HEK293 (cell line): ENCODE results near the gene PTMA.

Source experiments
- IKZF3 ChIP-seq: fragments of 450-650 bp; IDR thresholded peaks from 2 replicates; pipeline ENCODE4 v1.5.0; 2018; ENCODE audit warnings: missing biosample characterization, mild to moderate bottlenecking, missing genetic modification characterization, moderate library complexity
- KLF10 ChIP-seq: fragments of 450-650 bp; IDR thresholded peaks from 2 replicates; pipeline ENCODE4 v1.5.1; 2018; ENCODE audit warnings: missing biosample characterization, mild to moderate bottlenecking, missing genetic modification characterization
- KLF8 ChIP-seq: fragments of 450-650 bp; formaldehyde crosslinking; IDR thresholded peaks from 2 replicates; pipeline ENCODE4 v1.5.1; 2016; ENCODE audit warnings: missing biosample characterization, missing genetic modification characterization
- KLF9 ChIP-seq: fragments of 450-650 bp; formaldehyde crosslinking; IDR thresholded peaks from 2 replicates; pipeline ENCODE4 v1.5.1; 2016; ENCODE audit warnings: missing biosample characterization, missing genetic modification characterization, low read depth
- MYNN ChIP-seq: fragments of 450-650 bp; formaldehyde crosslinking; IDR thresholded peaks from 2 replicates; pipeline ENCODE4 v1.5.1; 2016; ENCODE audit warnings: missing biosample characterization, missing genetic modification characterization, borderline replicate concordance
- OSR2 ChIP-seq: fragments of 450-650 bp; formaldehyde crosslinking; IDR thresholded peaks from 2 replicates; pipeline ENCODE4 v1.5.1; 2016; ENCODE audit warnings: missing biosample characterization, missing genetic modification characterization
- SP2 ChIP-seq: fragments of 450-650 bp; formaldehyde crosslinking; IDR thresholded peaks from 2 replicates; pipeline ENCODE4 v1.5.1; 2016; ENCODE audit warnings: missing biosample characterization, missing genetic modification characterization
- SP7 ChIP-seq: fragments of 450-650 bp; formaldehyde crosslinking; IDR thresholded peaks from 2 replicates; pipeline ENCODE4 v1.5.1; 2016; ENCODE audit warnings: missing biosample characterization, missing genetic modification characterization
- YY2 ChIP-seq: fragments of 450-650 bp; formaldehyde crosslinking; IDR thresholded peaks from 2 replicates; pipeline ENCODE4 v1.5.1; 2016; ENCODE audit warnings: missing biosample characterization, missing genetic modification characterization
- ZBTB1 ChIP-seq: fragments of 450-650 bp; formaldehyde crosslinking; IDR thresholded peaks from 2 replicates; pipeline ENCODE4 v1.5.1; 2016; ENCODE audit warnings: missing biosample characterization, missing genetic modification characterization
- ZBTB11 ChIP-seq: fragments of 450-650 bp; formaldehyde crosslinking; conservative IDR thresholded peaks from 2 replicates; pipeline ENCODE4 v1.5.1; 2016; ENCODE audit warnings: low read depth, missing biosample characterization, missing genetic modification characterization
- ZBTB6 ChIP-seq: fragments of 450-650 bp; formaldehyde crosslinking; IDR thresholded peaks from 2 replicates; pipeline ENCODE4 v1.5.1; 2017; ENCODE audit warnings: missing biosample characterization, missing genetic modification characterization
- ZEB2 ChIP-seq: fragments of 450-650 bp; formaldehyde crosslinking; IDR thresholded peaks from 2 replicates; pipeline ENCODE4 v1.5.1; 2016; ENCODE audit warnings: missing biosample characterization, missing genetic modification characterization
- ZFP41 ChIP-seq: fragments of 450-650 bp; formaldehyde crosslinking; IDR thresholded peaks from 2 replicates; pipeline ENCODE4 v1.5.1; 2016; ENCODE audit warnings: missing biosample characterization, missing genetic modification characterization, borderline replicate concordance
- ZFP69B ChIP-seq: fragments of 450-650 bp; formaldehyde crosslinking; IDR thresholded peaks from 2 replicates; pipeline ENCODE4 v1.5.1; 2016; ENCODE audit warnings: missing biosample characterization, missing genetic modification characterization
- ZNF10 ChIP-seq: fragments of 450-650 bp; formaldehyde crosslinking; IDR thresholded peaks from 2 replicates; pipeline ENCODE4 v1.5.1; 2017; ENCODE audit warnings: missing biosample characterization, missing genetic modification characterization
- ZNF266 ChIP-seq: fragments of 450-650 bp; formaldehyde crosslinking; IDR thresholded peaks from 2 replicates; pipeline ENCODE4 v1.5.1; 2016; ENCODE audit warnings: missing biosample characterization, missing genetic modification characterization, low read depth
- ZNF311 ChIP-seq: fragments of 450-650 bp; formaldehyde crosslinking; IDR thresholded peaks from 2 replicates; pipeline ENCODE4 v1.5.1; 2017; ENCODE audit warnings: missing biosample characterization, missing genetic modification characterization, borderline replicate concordance
- ZNF324 ChIP-seq: fragments of 450-650 bp; formaldehyde crosslinking; IDR thresholded peaks from 2 replicates; pipeline ENCODE4 v1.5.1; 2016; ENCODE audit warnings: missing biosample characterization, missing genetic modification characterization
- ZNF350 ChIP-seq: fragments of 450-650 bp; formaldehyde crosslinking; IDR thresholded peaks from 2 replicates; pipeline ENCODE4 v1.5.0; 2017; ENCODE audit warnings: missing biosample characterization, mild to moderate bottlenecking, missing genetic modification characterization
- ZNF354C ChIP-seq: fragments of 450-650 bp; formaldehyde crosslinking; IDR thresholded peaks from 2 replicates; pipeline ENCODE4 v1.5.1; 2016; ENCODE audit warnings: missing biosample characterization, missing genetic modification characterization, low read depth, borderline replicate concordance
- ZNF394 ChIP-seq: fragments of 450-650 bp; formaldehyde crosslinking; IDR thresholded peaks from 2 replicates; pipeline ENCODE4 v1.5.1; 2016; ENCODE audit warnings: missing biosample characterization, missing genetic modification characterization, mild to moderate bottlenecking, moderate library complexity, borderline replicate concordance
- ZNF416 ChIP-seq: fragments of 450-650 bp; formaldehyde crosslinking; IDR thresholded peaks from 2 replicates; pipeline ENCODE4 v1.5.1; 2016; ENCODE audit warnings: missing biosample characterization, missing genetic modification characterization
- ZNF510 ChIP-seq: fragments of 450-650 bp; formaldehyde crosslinking; IDR thresholded peaks from 2 replicates; pipeline ENCODE4 v1.5.1; 2018; ENCODE audit warnings: mild to moderate bottlenecking, missing genetic modification characterization, missing biosample characterization; ENCODE audit not compliant: insufficient replicate concordance
- ZNF513 ChIP-seq: fragments of 450-650 bp; IDR thresholded peaks from 2 replicates; pipeline ENCODE4 v1.5.1; 2018; ENCODE audit warnings: missing biosample characterization, missing genetic modification characterization
- ZNF561 ChIP-seq: fragments of 450-650 bp; IDR thresholded peaks from 2 replicates; pipeline ENCODE4 v1.5.1; 2018; ENCODE audit warnings: missing biosample characterization, missing genetic modification characterization, borderline replicate concordance
- ZNF596 ChIP-seq: fragments of 450-650 bp; IDR thresholded peaks from 2 replicates; pipeline ENCODE4 v1.5.0; 2018; ENCODE audit warnings: missing biosample characterization, mild to moderate bottlenecking, missing genetic modification characterization, moderate library complexity
- ZNF629 ChIP-seq: fragments of 450-650 bp; formaldehyde crosslinking; IDR thresholded peaks from 2 replicates; pipeline ENCODE4 v1.5.1; 2017; ENCODE audit warnings: missing biosample characterization, missing genetic modification characterization
- ZNF707 ChIP-seq: fragments of 450-650 bp; formaldehyde crosslinking; IDR thresholded peaks from 2 replicates; pipeline ENCODE4 v1.5.1; 2016; ENCODE audit warnings: missing biosample characterization, missing genetic modification characterization
- ZNF76 ChIP-seq: fragments of 450-650 bp; formaldehyde crosslinking; IDR thresholded peaks from 2 replicates; pipeline ENCODE4; 2016; ENCODE audit warnings: low read depth, missing biosample characterization, missing genetic modification characterization, borderline replicate concordance
- ZNF830 ChIP-seq: fragments of 450-650 bp; IDR thresholded peaks from 2 replicates; pipeline ENCODE4 v1.5.0; 2018; ENCODE audit warnings: missing biosample characterization, missing genetic modification characterization, low read depth, mild to moderate bottlenecking, moderate library complexity
- ZNF843 ChIP-seq: fragments of 450-650 bp; formaldehyde crosslinking; IDR thresholded peaks from 2 replicates; pipeline ENCODE4 v1.5.1; 2016; ENCODE audit warnings: missing biosample characterization, missing genetic modification characterization
- ZSCAN30 ChIP-seq: fragments of 450-650 bp; IDR thresholded peaks from 2 replicates; pipeline ENCODE4 v1.5.1; 2018; ENCODE audit warnings: missing biosample characterization, mild to moderate bottlenecking, missing genetic modification characterization, moderate library complexity

PTMA gene

GRCh38 chr2:231662028-231662810, 46.1 kb upstream of the PTMA start (continued):
- no peak for TF ChIP-seq ZNF350 (tag by site-specific recombination)
- peak; percentile 42 for TF ChIP-seq ZNF629
- peak; percentile 39; the same call in 1 of the 2 replicates for TF ChIP-seq ZNF561 (tag by site-specific recombination)
- no peak for TF ChIP-seq ZNF10 (tag by site-specific recombination)
- TF ChIP-seq ZBTB11 (tag by site-specific recombination), result peak; percentile 84
- TF ChIP-seq ZNF76 (tag by site-specific recombination), result peak; percentile 60; the same call in 1 of the 2 replicates
- peak; percentile 83 for TF ChIP-seq SP2 (tag by site-specific recombination)
- TF ChIP-seq IKZF3, result 0 out of 2 replicates have a peak, but pooled peaks have one; percentile 21
- TF ChIP-seq ZEB2 (tag by site-specific recombination), result 0 out of 2 replicates have a peak, but pooled peaks have one; percentile 36
- TF ChIP-seq ZFP69B (tag by site-specific recombination), result peak; percentile 50; the same call in 1 of the 2 replicates
- TF ChIP-seq ZNF324 (tag by site-specific recombination), result peak; percentile 80; the same call in 1 of the 2 replicates
- TF ChIP-seq YY2 (tag by site-specific recombination), result peak; percentile 61; the same call in 1 of the 2 replicates
- peak; percentile 47; the same call in 1 of the 2 replicates for TF ChIP-seq KLF10 (tag by site-specific recombination)
- TF ChIP-seq ZSCAN30, result peak; percentile 85
- no peak for TF ChIP-seq ZNF311 (tag by site-specific recombination)
- no peak for TF ChIP-seq ZNF394 (tag by site-specific recombination)
- TF ChIP-seq ZNF510 (tag by site-specific recombination), result no peak
- no peak for TF ChIP-seq ZNF843 (tag by site-specific recombination)
- TF ChIP-seq ZBTB6 (tag by site-specific recombination), result peak; percentile 79; the same call in 1 of the 2 replicates
- no peak for TF ChIP-seq ZNF830 (tag by site-specific recombination)
- no peak for TF ChIP-seq ZNF354C (tag by site-specific recombination)
- no peak for TF ChIP-seq ZBTB1 (tag by site-specific recombination)
- TF ChIP-seq ZNF513 (tag by site-specific recombination), result no peak
- no peak for TF ChIP-seq ZNF266 (tag by site-specific recombination)
- peak; percentile 61 for TF ChIP-seq SP7
- TF ChIP-seq MYNN (tag by site-specific recombination), result no peak
- TF ChIP-seq ZNF707, result no peak
- TF ChIP-seq KLF9 (tag by site-specific recombination), result no peak
- TF ChIP-seq OSR2 (tag by site-specific recombination), result no peak
- no peak for TF ChIP-seq ZFP41 (tag by site-specific recombination)
- 0 out of 2 replicates have a peak, but pooled peaks have one; percentile 20 for TF ChIP-seq ZNF596 (tag by site-specific recombination)
- TF ChIP-seq KLF8 (tag by site-specific recombination), result peak; percentile 61; the same call in 1 of the 2 replicates
- no peak for TF ChIP-seq ZNF416
